Esophagus muscularis mucosa (tissue), 3 donors: ENCODE measurements around the gene APBA3.
"Not testable (repeated sequence)": the region's sequence is repeated elsewhere in the genome, so short reads cannot be mapped to it uniquely, and the experiment has no call there.

Experiments used
- CTCF ChIP-seq, 3 experiments: fragments of 200-600 bp in 2 of 3; fragments of 450-650 bp in 1 of 3; sonication (generic) in 2 of 3; IDR thresholded peaks; one replicate each; pipeline ENCODE4 v1.5.1; 2017 to 2019; ENCODE audit warnings: antibody characterized with exemption in 3 of 3, mild to moderate bottlenecking in 2 of 3, moderate library complexity in 1 of 3
- POLR2A ChIP-seq: fragments of 450-650 bp; IDR thresholded peaks from one replicate; pipeline ENCODE4 v1.6.1; 2017; ENCODE audit warnings: antibody characterized with exemption, moderate library complexity, mild to moderate bottlenecking, low read depth

- not testable (repeated sequence) for TF ChIP-seq CTCF (IDR thresholded peaks at IDR 0.05); POLR2A
Measured at GRCh38 chr19:3758297-3758696, 3.2 kb downstream of the APBA3 start.
